Measurements from ENCODE around the gene FRAS1.

Gene FRAS1

GRCh38 chr4:78190595-78190994 lies 133.5 kb downstream of the FRAS1 start:
- ChIA-PET POLR2A (no interaction called here), CTCF (no interaction called here)
- DNase-seq (ENCODE audit: extremely low spot score): no peak
- TF ChIP-seq ARNT (IDR thresholded peaks at IDR 0.05) (no peak), LEF1 (IDR thresholded peaks at IDR 0.05; ENCODE audit: borderline replicate concordance) (no peak), PKNOX1 (IDR thresholded peaks at IDR 0.05) (no peak), BHLHE40 (IDR thresholded peaks at IDR 0.05; ENCODE audit: borderline replicate concordance) (no peak), L3MBTL2 (conservative IDR thresholded peaks at IDR 0.05) (no peak), CTBP1 (IDR thresholded peaks at IDR 0.05; ENCODE audit: borderline replicate concordance) (no peak), FOXM1 (IDR thresholded peaks at IDR 0.05; ENCODE audit: borderline replicate concordance) (no peak), ELF4 (IDR thresholded peaks at IDR 0.05) (no peak), ZNF384 (IDR thresholded peaks at IDR 0.05) (no peak), HDGF (IDR thresholded peaks at IDR 0.05; ENCODE audit: borderline replicate concordance) (no peak), FOXK2 (IDR thresholded peaks at IDR 0.05) (no peak)

GRCh38 chr4:78197947-78198346 lies 140.8 kb downstream of the FRAS1 start:
- ChIA-PET CTCF (no interaction called here), POLR2A (no interaction called here)
- no peak for DNase-seq (ENCODE audit: extremely low spot score)
- TF ChIP-seq SUZ12 (IDR thresholded peaks at IDR 0.05): no peak
- no peak for TF ChIP-seq CTBP1 (IDR thresholded peaks at IDR 0.05; ENCODE audit: borderline replicate concordance)
- TF ChIP-seq FOXK2 (IDR thresholded peaks at IDR 0.05): no peak
- TF ChIP-seq SP1 (IDR thresholded peaks at IDR 0.05): no peak
- no peak for TF ChIP-seq TARDBP (IDR thresholded peaks at IDR 0.05)
- TF ChIP-seq ARNT (IDR thresholded peaks at IDR 0.05): no peak
- no peak for TF ChIP-seq LEF1 (IDR thresholded peaks at IDR 0.05; ENCODE audit: borderline replicate concordance)
- TF ChIP-seq NFRKB (IDR thresholded peaks at IDR 0.05): no peak

GRCh38 chr4:78199984-78200383 lies 142.9 kb downstream of the FRAS1 start:
- no peak for DNase-seq (ENCODE audit: extremely low spot score)
- TF ChIP-seq FOXA1 (IDR thresholded peaks at IDR 0.05) (no peak), HDGF (IDR thresholded peaks at IDR 0.05; ENCODE audit: borderline replicate concordance) (no peak), TARDBP (IDR thresholded peaks at IDR 0.05) (no peak), CTBP1 (IDR thresholded peaks at IDR 0.05; ENCODE audit: borderline replicate concordance) (no peak), NFRKB (IDR thresholded peaks at IDR 0.05) (no peak), SP1 (IDR thresholded peaks at IDR 0.05) (no peak), BHLHE40 (IDR thresholded peaks at IDR 0.05; ENCODE audit: borderline replicate concordance) (no peak), LEF1 (IDR thresholded peaks at IDR 0.05; ENCODE audit: borderline replicate concordance) (no peak), ELF4 (IDR thresholded peaks at IDR 0.05) (no peak), SUZ12 (IDR thresholded peaks at IDR 0.05) (no peak), ZNF384 (IDR thresholded peaks at IDR 0.05) (no peak), L3MBTL2 (conservative IDR thresholded peaks at IDR 0.05) (no peak), FOXK2 (IDR thresholded peaks at IDR 0.05) (no peak), FOXM1 (IDR thresholded peaks at IDR 0.05; ENCODE audit: borderline replicate concordance) (no peak), ARNT (IDR thresholded peaks at IDR 0.05) (no peak)
- ChIA-PET POLR2A (no interaction called here), CTCF (no interaction called here)

GRCh38 chr4:78200949-78201348 lies 143.8 kb downstream of the FRAS1 start:
- TF ChIP-seq NFRKB (IDR thresholded peaks at IDR 0.05) (no peak), FOXA1 (IDR thresholded peaks at IDR 0.05) (no peak), LEF1 (IDR thresholded peaks at IDR 0.05; ENCODE audit: borderline replicate concordance) (no peak), HDGF (IDR thresholded peaks at IDR 0.05; ENCODE audit: borderline replicate concordance) (no peak), ARNT (IDR thresholded peaks at IDR 0.05) (no peak), SUZ12 (IDR thresholded peaks at IDR 0.05) (no peak), L3MBTL2 (conservative IDR thresholded peaks at IDR 0.05) (no peak), ELF4 (IDR thresholded peaks at IDR 0.05) (no peak), FOXM1 (IDR thresholded peaks at IDR 0.05; ENCODE audit: borderline replicate concordance) (no peak), ZNF384 (IDR thresholded peaks at IDR 0.05) (no peak), PKNOX1 (IDR thresholded peaks at IDR 0.05) (no peak), CTBP1 (IDR thresholded peaks at IDR 0.05; ENCODE audit: borderline replicate concordance) (no peak)
- DNase-seq (ENCODE audit: extremely low spot score): no peak
- CTCF ChIA-PET: no interaction called here
- POLR2A ChIA-PET: no interaction called here

GRCh38 chr4:78204176-78204575 lies 147.1 kb downstream of the FRAS1 start:
- ChIA-PET CTCF (no interaction called here), POLR2A (no interaction called here)
- no peak for DNase-seq (ENCODE audit: extremely low spot score)
- TF ChIP-seq SP1 (IDR thresholded peaks at IDR 0.05): no peak
- no peak for TF ChIP-seq SUZ12 (IDR thresholded peaks at IDR 0.05)
- TF ChIP-seq ARNT (IDR thresholded peaks at IDR 0.05): no peak
- TF ChIP-seq TARDBP (IDR thresholded peaks at IDR 0.05): no peak
- no peak for TF ChIP-seq PKNOX1 (IDR thresholded peaks at IDR 0.05)
- TF ChIP-seq FOXA1 (IDR thresholded peaks at IDR 0.05): no peak
- no peak for TF ChIP-seq FOXM1 (IDR thresholded peaks at IDR 0.05; ENCODE audit: borderline replicate concordance)
- no peak for TF ChIP-seq NFRKB (IDR thresholded peaks at IDR 0.05)
- no peak for TF ChIP-seq BHLHE40 (IDR thresholded peaks at IDR 0.05; ENCODE audit: borderline replicate concordance)
- TF ChIP-seq HDGF (IDR thresholded peaks at IDR 0.05; ENCODE audit: borderline replicate concordance): no peak
- no peak for TF ChIP-seq L3MBTL2 (conservative IDR thresholded peaks at IDR 0.05)
- TF ChIP-seq CTBP1 (IDR thresholded peaks at IDR 0.05; ENCODE audit: borderline replicate concordance): no peak
- no peak for TF ChIP-seq ELF4 (IDR thresholded peaks at IDR 0.05)
- no peak for TF ChIP-seq LEF1 (IDR thresholded peaks at IDR 0.05; ENCODE audit: borderline replicate concordance)

GRCh38 chr4:78205591-78205990 lies 148.5 kb downstream of the FRAS1 start:
- POLR2A ChIA-PET: no interaction called here
- TF ChIP-seq LEF1 (IDR thresholded peaks at IDR 0.05; ENCODE audit: borderline replicate concordance) (no peak), FOXM1 (IDR thresholded peaks at IDR 0.05; ENCODE audit: borderline replicate concordance) (no peak), FOXK2 (IDR thresholded peaks at IDR 0.05) (no peak), NFRKB (IDR thresholded peaks at IDR 0.05) (no peak), TARDBP (IDR thresholded peaks at IDR 0.05) (no peak), SP1 (IDR thresholded peaks at IDR 0.05) (no peak)
- CTCF ChIA-PET: interaction anchor here (0.6 kb wide), 1 partner anchor 146 kb away, joined by 8 read pairs; no protein-coding TSS in a partner anchor
- no peak for DNase-seq (ENCODE audit: extremely low spot score)

Data from HEK293T (cell line).